Measurements from ENCODE around the gene ABHD11. TPM values are rescaled to one million over a fixed set of nuclear protein-coding genes. Genes with fewer than 3 reads are reported as not detected.

ABHD11 gene
- total and polyA plus RNA-seq, 2 donors (not counting 1 experiment from before 2014, with no cell fraction given), result 23.2 to 26.2 TPM

- Histone ChIP-seq H3K4me1 (ENCODE audit: control insufficient read depth in 2 of 2, insufficient read depth in 2 of 2, low read length in 2 of 2) (peaks cover 4 to 18% of the 10 kb centered on the region in 2 donors), H3K27ac (ENCODE audit: low read length in 2 of 2) (peak overlapping the region; percentile 63 to 93), H2AFZ (ENCODE audit: insufficient read depth, low read depth, low read length, poor library complexity, severe bottlenecking) (peak overlapping the region; percentile 92), H3K9ac (ENCODE audit: low read length) (peak overlapping the region; percentile 94), H3K79me2 (ENCODE audit: control insufficient read depth, insufficient read depth, low read length) (peaks cover 4% of the 10 kb centered on the region), H3K27me3 (replicated peaks in 1 of 4; ENCODE audit: control extremely low read depth in 1 of 4, control insufficient read depth in 3 of 4, insufficient read depth in 4 of 4, low read length in 3 of 4) (peaks cover 0 to 4% (median 0%) of the 10 kb centered on the region in 4 experiments), H3K4me2 (replicated peaks; ENCODE audit: low read depth, low read length, poor library complexity, severe bottlenecking) (peak overlapping the region; percentile 95), H3K4me3 (ENCODE audit: control extremely low read depth in 1 of 5, extremely low read depth in 1 of 5, insufficient read depth in 1 of 5, low read depth in 2 of 5, low read length in 4 of 5) (peak overlapping the region; percentile 61 to 94 (median 91)), H4K20me1 (ENCODE audit: control insufficient read depth, insufficient read depth, low read length, poor library complexity, severe bottlenecking) (peaks cover 8% of the 10 kb centered on the region), H3K36me3 (replicated peaks in 1 of 2; ENCODE audit: control extremely low read depth in 1 of 2, control insufficient read depth in 1 of 2, extremely low read depth in 1 of 2, insufficient read depth in 2 of 2, low read length in 1 of 2) (peaks cover 0 to 7% of the 10 kb centered on the region in 2 experiments), H3K9me3 (ENCODE audit: control extremely low read depth in 1 of 3, control insufficient read depth in 2 of 3, insufficient read depth in 1 of 3, low read length in 2 of 3) (peaks cover 0 to 6% (median 0%) of the 10 kb centered on the region in 3 donors)
- DNase-seq (peak; percentile 80), ATAC-seq (ENCODE audit: low read depth) (peak; percentile 9)
- no peaks in the 10 kb centered on the region for H3K27me3 Mint-ChIP-seq
- peak overlapping the region; percentile 89 for H3K27ac Mint-ChIP-seq
- H3K4me3 Mint-ChIP-seq, result peak overlapping the region; percentile 91
- no peaks in the 10 kb centered on the region for H3K9me3 Mint-ChIP-seq (ENCODE audit: insufficient read depth)
- intact Hi-C loops (cut with micrococcal nuclease), result loop anchor here (1.0 to 10.0 kb wide), 9 partner anchors 19 to 434 kb away; partner anchors contain the start of genes BAZ1B, BCL7B, BUD23 and DNAJC30
- peaks cover 11% of the 10 kb centered on the region for H3K4me1 Mint-ChIP-seq
- CTCF ChIA-PET, result interaction anchor here (1.1 to 2.3 kb wide), 3 partner anchors 13 to 131 kb away, joined by 5 to 12 read pairs (median 6); partner anchors contain the start of gene STX1A
- POLR2A ChIA-PET, result interaction anchor here (0.5 to 1.4 kb wide), 4 partner anchors 74 to 448 kb away, joined by 5 to 11 read pairs (median 8); partner anchors contain the start of gene BAZ1B
- TF ChIP-seq, protein P1, sequence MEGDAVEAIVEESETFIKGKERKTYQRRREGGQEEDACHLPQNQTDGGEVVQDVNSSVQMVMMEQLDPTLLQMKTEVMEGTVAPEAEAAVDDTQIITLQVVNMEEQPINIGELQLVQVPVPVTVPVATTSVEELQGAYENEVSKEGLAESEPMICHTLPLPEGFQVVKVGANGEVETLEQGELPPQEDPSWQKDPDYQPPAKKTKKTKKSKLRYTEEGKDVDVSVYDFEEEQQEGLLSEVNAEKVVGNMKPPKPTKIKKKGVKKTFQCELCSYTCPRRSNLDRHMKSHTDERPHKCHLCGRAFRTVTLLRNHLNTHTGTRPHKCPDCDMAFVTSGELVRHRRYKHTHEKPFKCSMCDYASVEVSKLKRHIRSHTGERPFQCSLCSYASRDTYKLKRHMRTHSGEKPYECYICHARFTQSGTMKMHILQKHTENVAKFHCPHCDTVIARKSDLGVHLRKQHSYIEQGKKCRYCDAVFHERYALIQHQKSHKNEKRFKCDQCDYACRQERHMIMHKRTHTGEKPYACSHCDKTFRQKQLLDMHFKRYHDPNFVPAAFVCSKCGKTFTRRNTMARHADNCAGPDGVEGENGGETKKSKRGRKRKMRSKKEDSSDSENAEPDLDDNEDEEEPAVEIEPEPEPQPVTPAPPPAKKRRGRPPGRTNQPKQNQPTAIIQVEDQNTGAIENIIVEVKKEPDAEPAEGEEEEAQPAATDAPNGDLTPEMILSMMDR (IDR thresholded peaks at IDR 0.05), result no peak
- TF ChIP-seq EZH2 (IDR thresholded peaks at IDR 0.05; ENCODE audit: borderline replicate concordance, insufficient read depth, low read depth, low read length, poor library complexity, severe bottlenecking), result no peak
- WGBS (ENCODE audit: insufficient coverage), result 1% methylated on average over 20 of the region's 24 CpGs
These were observed 386 bp downstream of the ABHD11 start for GRCh38 chr7:73738220-73738611.
